DMS79 (cell line): ENCODE results near the gene SPHK1.

Source experiments
- DNase-seq: peaks from one replicate; lab custom pipeline; 2025; lab: John Stamatoyannopoulos, UW

Gene SPHK1

GRCh38 chr17:76433693-76434092 lies 49.3 kb downstream of the SPHK1 start:
- DNase-seq = no peak

GRCh38 chr17:76434870-76435269 lies 50.5 kb downstream of the SPHK1 start:
- no peak for DNase-seq

GRCh38 chr17:76435751-76436150 lies 51.3 kb downstream of the SPHK1 start:
- no peak for DNase-seq
